AG04449 (cell line): ENCODE data around the gene LRRC53.

Source experiments
- CTCF ChIA-PET: fragments of 350-600 bp; formaldehyde crosslinking; extraction: SDS; loops from one replicate; lab custom pipeline; 2021; ENCODE audit warnings: antibody characterized with exemption; lab: Yijun Ruan, JAX
- POLR2A ChIA-PET: fragments of 400-600, 350-600 bp; formaldehyde crosslinking; extraction: SDS; loops from one replicate; lab custom pipeline; 2020; ENCODE audit warnings: antibody characterized with exemption, inconsistent platforms; lab: Yijun Ruan, JAX
- DNase-seq: peaks from one replicate; pipeline ENCODE4 v3.0.0-alpha.2; 2010; ENCODE audit warnings: low read depth, low spot score
- H3K4me3 ChIP-seq: 2 replicates; pipeline ENCODE4 v1.5.1; 2011; ENCODE audit warnings: low read depth, mild to moderate bottlenecking, control low read depth, low read length
- CTCF ChIP-seq: IDR thresholded peaks from one replicate; pipeline ENCODE4 v1.5.1; 2011; ENCODE audit warnings: mild to moderate bottlenecking, moderate library complexity, low read length, control low read depth, inconsistent platforms; ENCODE audit not compliant: insufficient read depth; ENCODE audit errors: missing control alignments

The LRRC53 gene

GRCh38 chr1:74426208-74426937 is 86.0 kb downstream of the LRRC53 start:
- H3K4me3 ChIP-seq: no peak overlapping the region
- ChIA-PET POLR2A (no interaction called here), CTCF (no interaction called here)
- no peak for DNase-seq
- TF ChIP-seq CTCF: no peak

GRCh38 chr1:74425676-74426075 is 86.7 kb downstream of the LRRC53 start:
- POLR2A ChIA-PET: no interaction called here
- TF ChIP-seq CTCF: no peak
- CTCF ChIA-PET: no interaction called here

GRCh38 chr1:74423471-74423870 is 88.9 kb downstream of the LRRC53 start:
- no peak for TF ChIP-seq CTCF
- CTCF ChIA-PET: no interaction called here
- POLR2A ChIA-PET: no interaction called here
- DNase-seq: no peak
- H3K4me3 ChIP-seq: no peak overlapping the region

More at GRCh38 chr1:74425676-74426075, 86.7 kb downstream of the LRRC53 start:
- no peak overlapping the region for H3K4me3 ChIP-seq
- no peak for DNase-seq

DNA sequence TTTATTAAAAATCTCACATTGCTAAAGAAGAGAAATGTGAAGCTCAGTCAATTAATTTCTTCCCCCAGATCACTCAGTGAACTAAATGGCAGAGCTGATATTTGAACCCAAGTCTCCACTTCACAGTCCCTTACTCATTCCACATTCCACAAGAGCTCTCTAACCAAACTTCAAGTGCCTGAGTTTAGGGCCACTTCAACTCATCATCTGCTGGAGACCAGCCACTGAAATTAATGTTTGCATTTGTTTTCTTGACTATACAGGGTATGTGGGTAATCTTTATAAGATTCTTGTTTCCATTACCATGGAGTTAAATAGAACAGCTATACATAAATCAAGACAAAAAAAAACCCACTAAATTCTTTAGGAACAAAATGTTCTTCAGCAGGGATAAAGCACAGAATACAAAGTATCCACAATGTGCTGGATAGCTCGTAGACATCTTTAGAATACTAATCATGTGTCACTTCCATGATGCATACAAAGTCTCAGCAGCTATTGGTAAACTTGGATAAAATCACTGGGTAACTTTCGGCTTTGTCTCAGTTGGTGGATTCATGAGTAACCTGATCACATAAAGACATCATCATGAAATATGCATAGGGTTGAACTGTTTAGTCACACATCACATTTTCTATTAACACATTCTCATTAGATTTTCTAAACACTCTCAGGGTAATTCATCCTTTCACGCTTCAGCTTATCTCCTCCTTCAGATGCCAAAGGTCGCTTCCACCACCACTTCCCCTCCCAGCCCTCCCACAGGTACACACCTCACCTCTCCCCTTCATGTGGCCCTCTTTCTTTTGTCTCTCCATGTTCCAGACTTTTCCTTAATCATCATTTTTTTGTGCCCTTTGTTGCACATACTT is 89.8 kb downstream of the LRRC53 start:
- ChIA-PET CTCF (no interaction called here), POLR2A (no interaction called here)
- no peak overlapping the region for H3K4me3 ChIP-seq
- TF ChIP-seq CTCF: no peak
- DNase-seq: no peak

DNA sequence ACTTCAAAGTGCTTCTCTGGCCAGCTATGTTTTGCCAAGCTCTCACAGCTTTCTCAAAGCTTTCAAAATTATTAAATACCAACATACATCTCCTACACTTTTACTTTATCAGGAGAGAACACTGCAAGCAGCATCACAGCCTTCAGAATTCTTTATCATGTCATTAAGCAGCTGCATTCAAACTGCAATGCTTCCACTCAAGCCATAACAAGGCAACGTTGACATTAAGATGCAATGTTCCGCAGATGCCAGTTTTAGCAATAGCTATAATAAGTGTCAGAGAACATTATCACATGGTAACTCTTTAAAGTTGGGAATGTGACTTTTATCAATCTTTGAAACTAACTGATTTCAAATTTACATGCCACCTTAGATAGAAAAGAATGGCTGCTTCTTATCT is 91.9 kb downstream of the LRRC53 start:
- no peak for TF ChIP-seq CTCF
- CTCF ChIA-PET: no interaction called here
- POLR2A ChIA-PET: no interaction called here
- DNase-seq: no peak
- H3K4me3 ChIP-seq: no peak overlapping the region
